ENCODE data around the gene GRPEL1.
"Not testable (repeated sequence)": the region's sequence is repeated elsewhere in the genome, so short reads cannot be mapped to it uniquely, and the experiment has no call there.

Gene GRPEL1

DNA sequence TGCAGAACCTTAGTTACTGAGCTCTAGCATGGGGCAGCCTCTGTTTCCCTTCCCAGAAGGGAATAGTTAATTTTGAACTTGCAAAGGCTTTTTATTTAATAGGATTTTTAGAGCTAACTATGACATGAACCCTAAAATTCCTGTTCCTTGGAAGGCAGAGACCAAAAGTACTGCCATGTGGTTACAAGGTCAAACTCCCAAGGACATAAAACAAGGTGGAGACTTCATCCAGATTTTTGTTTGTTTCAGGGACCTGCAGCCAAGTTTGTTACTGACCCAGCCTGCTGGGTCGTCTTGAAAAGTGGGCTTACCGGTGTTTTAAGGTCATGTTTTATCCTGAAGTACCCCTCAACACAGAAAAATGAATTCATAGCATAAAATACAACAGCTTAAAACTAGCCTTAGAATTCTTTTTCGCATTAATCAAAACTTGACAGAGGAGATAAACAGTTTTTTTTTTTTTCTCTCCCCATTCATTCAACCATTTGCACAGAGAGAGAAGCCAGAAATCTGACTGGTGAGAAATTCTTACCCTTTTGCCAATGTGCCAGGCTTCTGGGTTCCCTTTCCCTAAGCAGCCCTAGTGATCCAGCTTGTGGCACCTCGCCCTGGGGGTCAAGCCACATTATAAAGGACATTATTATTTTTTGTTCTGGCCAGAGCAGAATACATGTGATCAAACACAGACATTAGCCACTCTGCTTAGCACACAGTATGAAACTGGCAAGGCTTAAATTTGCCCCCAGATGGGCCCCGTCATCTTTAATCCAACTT, 21.5 kb upstream of the GRPEL1 start:
- no peak for DNase-seq

DNA sequence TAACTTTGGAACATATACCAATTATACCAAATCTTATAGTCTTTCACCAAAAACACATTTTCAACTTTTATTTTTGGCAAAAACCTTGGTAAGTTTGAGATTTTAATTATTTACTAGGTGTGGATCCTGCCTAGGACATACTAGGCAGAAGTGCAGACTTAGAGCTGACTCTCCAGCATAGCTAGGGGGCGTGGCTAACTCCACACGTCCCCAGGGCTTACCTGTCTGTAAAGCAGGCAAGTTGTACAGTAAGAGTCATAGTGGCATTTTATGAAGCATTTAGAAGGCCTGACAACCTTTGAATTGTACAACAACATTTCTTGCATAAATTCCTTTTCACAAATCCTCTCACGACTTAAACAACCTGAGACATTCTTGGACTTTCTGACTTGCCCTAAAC, 19.2 kb upstream of the GRPEL1 start:
- DNase-seq = no peak

DNA sequence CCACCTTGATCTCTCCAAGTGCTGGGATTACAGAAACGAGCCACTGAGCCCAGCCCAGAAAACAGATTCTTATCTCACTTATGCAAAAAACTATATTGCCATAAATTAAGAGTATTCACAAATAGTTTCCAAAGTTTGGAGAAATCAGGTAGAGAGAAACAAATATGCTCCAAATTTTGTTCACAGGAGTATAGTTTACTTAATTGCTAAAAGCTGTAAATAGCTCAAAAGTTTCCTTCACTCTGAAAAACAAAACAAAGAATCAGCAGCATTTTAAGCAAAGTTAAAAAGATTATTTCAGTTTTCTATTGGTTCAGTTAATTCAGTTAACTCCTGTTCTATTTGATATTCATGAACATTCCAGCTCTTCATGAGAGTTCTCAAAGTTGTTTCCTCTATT, 18.5 kb upstream of the GRPEL1 start:
- DNase-seq = no peak

DNA sequence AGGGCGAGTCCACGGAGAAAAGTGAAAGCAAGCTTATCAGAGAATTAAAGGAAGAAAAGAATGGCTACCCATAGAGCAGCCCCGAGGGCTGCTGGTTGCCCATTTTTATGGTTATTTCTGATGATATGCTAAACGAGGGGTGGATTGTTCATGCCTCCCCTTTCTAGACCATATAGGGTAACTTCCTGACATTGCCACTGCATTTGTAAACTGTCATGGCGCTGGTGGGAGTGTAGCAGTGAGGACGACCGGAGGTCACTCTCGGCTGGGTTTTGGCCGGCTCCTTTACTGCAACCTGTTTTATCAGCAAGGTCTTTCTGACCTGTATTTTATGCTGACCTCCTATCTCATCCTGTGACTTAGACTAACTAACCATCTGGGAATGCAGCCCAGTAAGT, 16.7 kb upstream of the GRPEL1 start:
- not testable (repeated sequence) for DNase-seq

DNA sequence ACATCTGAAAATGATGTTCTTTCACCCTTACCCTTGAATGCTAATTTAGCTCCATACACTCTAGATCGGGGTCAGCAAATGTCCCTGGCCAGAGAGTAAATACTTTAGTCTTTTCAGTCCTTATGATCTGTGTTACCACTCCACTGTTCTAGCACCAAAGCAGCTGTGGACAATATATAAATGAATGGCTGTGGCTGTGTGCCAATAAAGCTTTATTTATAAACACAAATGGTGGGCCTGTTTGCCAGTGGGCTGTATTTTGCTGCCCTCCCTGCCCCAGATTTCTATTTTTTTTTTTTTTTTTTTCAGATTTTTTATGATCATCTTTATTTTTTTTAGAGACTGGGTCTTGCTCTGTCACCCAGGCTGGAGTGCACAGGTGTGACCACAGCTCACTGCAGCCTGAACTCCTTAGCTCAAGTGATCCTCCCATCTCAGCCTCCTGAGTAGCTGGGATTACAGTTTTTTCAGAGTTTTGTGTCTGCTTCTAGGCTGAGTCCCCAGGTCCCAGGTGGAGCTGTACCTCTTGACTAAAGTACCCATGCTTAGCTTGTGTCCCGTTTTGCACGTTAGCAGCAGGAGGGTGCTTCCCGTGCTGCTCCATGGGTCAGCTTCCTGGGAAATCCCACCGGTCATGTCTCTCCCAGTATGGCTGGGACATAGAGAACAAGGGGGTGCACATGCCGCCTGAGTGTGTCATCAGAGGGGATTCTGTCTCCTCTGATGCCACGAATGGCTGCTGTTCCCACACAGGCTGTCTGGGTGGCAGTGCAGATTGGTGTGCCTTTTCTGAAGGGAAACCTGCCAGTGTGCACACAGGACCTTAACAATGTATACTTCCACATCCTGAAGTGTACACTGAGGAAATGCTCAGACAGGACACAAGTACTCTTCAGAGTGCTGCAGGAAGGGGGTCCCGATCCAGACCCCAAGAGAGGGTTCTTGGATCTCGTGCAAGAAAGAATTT, 16.0 kb upstream of the GRPEL1 start:
- no peak for DNase-seq

DNA sequence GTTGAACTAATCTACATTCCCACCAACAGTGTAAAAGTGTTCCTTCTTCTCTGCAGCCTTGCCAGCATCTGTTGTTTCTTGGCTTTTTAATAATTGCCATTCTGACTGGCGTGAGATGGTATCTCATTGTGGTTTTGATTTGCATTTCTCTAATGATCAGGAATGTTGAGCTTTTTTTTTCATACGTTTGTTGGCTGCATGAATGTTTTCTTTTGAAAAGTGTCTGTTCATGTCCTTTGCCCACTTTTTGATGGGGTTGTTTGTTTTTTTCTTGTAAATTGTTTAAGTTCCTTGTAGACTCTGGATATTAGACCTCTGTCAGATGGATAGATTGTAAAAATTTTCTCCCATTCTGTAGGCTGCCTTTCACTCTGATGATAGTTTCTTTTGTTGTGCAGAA, 12.0 kb upstream of the GRPEL1 start:
- not testable (repeated sequence) for DNase-seq

DNA sequence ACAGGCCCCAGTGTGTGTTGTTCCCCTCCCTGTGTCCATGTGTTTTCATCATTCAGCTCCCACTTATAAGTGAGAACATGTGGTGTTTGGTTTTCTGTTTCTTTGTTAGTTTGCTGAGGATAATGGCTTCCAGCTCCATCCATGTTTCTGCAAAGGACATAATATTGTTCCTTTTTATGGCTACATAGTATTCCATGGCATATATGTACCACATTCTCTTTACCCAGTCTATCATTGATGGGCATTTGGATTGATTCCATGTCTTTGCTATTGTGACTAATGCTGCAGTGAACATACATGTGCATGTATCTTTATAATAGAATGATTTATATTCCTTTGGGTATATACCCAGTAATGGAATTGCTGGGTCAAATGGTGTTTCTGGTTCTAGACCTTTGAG, 11.6 kb upstream of the GRPEL1 start:
- DNase-seq = not testable (repeated sequence)

DNA sequence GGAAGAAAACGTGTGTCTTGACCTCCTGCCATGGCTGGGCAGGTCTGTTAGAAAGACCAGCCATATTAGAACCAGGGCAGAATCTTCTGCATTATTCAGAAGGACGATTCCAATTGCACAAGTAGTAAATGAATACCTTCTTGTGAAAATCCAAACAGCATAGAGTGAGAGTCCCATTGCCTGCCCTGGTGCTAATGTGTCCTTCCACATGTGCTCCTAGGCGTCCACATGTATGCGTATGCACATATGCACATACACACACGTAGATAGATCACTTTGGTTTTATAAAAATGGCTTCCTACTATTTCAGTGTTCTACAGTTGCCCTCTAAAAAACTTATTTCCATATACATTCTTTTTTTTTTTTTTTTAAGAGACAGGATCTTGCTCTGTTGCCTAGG, 10.2 kb upstream of the GRPEL1 start:
- no peak for DNase-seq

DNA sequence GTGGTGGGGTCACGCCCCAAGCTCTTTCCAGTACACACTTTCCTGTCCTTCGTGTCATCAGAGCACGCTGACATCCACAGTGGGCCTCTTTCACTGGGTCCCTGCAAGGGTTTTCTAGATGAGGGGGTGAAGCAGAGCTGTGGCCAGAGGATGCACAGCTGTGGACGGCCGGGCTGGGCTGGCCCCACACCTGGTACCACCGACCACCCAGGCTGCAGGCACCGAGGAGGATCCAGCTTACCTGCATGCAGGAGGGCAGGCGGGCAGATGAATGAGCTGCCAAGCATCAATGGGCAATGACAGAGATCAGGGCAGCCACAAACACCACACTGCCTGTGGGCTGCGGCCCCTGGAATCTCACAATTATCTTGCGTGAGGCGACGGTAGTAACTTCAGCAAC, 9.5 kb upstream of the GRPEL1 start:
- DNase-seq = no peak

DNA sequence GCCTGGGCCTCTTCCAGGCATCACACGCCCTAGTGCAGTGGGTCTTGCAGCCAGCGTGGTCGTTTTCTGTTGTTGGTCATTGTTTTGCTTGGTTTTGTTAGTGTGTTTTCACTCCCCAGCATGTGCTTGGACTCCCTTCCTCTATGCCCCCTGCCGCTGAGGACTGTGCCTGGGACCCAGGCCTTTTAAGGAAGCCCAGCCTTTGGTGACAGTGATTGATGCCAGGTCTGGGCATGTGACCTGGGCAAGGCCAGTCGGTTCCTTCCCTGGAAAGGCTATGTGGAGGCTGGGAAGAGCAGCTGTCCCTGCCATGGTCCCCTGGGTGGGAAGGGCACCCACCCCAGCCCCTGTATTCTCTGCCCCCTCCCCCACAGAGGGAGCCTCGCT, 8.8 kb upstream of the GRPEL1 start:
- DNase-seq = no peak

DNA sequence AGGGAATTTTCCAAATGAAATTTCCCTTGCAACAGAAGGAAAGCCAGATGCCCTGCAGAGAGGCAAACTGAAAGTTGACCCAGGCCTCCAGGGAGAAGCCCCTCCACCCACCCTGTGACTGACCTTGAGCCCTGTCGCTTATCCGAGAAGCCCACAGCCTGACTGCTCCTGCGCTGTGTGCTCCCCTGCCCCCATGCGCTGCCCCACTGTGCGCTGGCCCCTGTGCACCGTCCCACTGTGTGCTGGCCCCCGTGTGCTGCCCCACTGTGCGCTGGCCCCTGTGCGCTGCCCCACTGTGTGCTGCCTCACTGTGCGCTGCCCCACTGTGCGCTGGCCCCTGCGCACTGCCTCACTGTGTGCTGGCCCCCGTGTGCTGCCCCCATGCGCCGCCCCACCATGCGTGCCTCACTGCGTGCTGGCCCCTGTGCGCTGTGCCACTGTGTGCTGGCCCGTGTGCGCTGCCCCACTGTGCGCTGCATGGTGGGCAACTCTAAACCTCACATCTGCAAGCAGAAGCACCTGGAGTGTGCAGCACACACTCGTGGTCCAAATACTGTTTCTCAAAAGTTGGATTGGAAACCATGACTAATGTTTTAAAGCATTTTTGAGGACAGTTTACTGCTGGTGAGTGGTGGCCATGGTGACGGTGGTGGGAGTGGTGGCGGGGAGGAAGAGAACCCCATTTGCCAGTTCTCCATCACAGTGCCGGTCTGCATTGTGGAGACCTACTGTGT, 8.3 kb upstream of the GRPEL1 start:
- no peak for DNase-seq

DNA sequence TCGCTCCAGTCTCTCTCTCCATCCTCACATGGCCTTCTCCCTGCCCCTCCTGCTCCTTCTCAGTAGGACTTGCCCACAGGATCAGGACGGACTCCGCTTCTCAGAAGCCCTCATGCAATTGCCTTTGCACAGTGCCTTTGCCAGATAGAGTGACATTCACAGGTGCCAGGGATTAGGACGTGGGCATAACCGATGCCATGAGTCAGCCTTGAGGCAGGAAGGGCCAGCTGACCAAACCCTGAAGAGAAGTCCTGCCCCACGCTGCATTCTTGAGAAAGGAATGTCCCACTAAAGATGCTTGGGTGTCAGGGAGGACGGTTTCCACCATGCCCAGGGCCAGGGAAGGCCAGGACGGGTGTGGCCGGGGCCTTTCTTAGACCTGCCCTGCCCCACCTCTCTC, 6.6 kb upstream of the GRPEL1 start:
- no peak for DNase-seq

DNA sequence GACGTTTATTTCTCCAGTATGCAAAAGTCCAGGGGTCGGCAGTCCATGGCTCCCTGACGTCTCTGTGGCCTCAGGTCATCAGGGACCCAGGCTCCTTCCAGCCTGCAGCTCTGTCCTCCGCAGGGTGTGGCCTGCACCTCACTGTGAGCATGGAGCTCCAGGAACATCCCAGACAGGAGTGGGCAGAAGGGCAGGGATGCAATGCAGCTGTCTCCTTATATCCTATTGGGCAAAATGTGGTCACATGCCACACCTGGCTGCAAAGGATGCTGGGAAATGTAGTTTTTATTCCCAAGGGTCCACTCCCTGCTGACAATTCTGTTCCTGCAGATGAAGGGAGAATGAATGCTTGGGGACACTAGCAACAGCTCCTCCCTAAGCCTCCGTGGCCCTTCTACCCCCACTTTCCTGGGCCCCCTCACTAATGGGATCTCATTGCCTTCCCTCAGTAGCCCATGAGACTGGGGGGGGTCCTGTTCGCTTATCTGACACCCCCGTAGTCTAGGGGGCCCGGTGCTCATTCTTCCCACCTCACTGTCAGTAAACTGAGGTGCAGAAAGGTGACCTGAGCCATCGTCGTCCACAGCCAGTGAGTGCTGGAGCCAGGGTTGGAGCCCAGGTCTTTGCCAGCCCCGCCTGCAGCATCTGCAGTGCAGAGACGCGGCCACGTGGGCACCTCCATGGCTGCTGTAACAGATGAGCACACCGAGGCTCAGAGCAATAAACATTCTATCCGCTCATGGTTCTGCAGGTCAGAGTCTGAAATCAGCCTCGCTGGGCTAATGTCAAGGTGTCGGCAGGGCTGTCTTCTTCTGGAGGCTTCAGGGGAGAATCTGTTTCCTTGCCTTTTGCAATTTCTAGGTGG, 5.9 kb upstream of the GRPEL1 start:
- no peak for DNase-seq

DNA sequence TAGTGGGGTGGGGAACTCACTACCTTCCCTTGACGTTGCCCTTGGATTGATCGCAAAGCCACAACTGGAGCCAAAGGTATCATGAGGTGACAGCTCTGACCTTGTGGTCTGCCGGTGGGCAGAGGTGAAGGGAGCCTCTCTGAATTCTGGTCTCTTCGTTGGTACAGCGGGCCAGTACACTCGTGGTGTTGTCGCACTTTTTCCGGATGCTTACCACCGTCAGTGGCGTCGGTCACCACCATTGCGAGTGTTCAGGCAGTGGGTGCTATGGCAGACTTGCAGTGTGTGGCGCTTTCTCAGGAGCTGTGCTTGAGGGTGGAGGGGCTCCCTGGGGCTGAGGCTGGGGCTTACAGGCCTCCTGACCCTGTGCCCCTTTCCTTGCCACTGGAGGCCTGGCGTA, 5.2 kb upstream of the GRPEL1 start:
- no peak for DNase-seq

DNA sequence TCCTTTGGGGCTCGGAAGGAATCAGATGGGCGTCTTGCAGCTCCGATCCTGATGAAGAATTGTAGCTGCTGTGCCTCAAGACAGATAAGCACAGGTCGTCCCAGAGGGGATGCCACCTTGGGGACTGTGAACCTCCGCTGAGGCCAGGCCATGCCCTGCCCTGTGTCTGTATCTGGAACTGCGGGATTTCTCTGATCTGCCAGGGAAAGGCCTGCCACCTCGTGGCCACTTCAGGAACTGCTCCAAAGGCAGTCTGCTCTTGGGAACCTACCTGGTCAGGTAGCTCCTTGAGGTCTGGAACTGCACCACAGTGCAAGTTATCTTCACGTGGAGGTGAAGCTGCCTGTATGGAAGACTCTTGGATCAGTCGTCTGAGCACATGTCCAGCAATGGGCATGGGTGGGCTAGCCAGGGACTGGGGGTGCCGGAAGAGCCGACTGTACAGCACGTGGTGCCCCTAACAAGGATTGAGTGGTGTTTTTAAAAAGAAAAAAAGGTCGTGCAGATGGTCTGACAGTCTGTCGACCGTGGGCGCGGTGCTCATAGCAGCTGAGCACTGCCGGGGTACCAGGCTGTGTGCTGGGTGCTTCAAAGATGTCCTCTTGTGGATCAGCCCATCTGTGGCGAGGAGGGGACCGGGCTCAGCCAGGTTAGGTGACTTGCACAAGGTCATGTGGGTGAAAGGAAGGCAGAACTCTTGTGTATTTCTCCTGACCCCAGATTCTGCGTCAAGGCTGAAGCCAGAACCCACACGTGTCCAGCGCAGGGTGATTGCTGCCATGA, 3.1 kb upstream of the GRPEL1 start:
- DNase-seq = peak; percentile 94

DNA sequence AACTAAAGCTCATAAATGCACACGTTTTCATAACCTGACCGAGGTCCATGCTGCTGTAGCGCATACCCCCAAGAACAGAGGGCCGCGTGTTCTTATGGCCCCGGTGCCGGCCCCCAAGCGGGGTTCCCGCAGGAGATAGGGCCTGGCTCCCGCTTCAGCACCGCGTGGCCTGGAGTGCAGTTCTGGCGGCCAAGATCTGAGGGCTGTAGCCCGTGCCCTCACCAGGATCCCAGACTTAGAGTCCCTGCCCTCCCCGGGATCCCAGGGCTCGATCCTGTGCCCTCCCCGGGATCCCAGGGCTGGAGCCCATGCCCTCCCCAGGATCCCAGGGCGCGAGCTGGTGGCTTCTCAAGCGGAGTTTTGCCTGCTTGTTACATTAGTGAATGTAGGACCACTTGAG, 1.0 kb upstream of the GRPEL1 start:
- DNase-seq = no peak

DNA sequence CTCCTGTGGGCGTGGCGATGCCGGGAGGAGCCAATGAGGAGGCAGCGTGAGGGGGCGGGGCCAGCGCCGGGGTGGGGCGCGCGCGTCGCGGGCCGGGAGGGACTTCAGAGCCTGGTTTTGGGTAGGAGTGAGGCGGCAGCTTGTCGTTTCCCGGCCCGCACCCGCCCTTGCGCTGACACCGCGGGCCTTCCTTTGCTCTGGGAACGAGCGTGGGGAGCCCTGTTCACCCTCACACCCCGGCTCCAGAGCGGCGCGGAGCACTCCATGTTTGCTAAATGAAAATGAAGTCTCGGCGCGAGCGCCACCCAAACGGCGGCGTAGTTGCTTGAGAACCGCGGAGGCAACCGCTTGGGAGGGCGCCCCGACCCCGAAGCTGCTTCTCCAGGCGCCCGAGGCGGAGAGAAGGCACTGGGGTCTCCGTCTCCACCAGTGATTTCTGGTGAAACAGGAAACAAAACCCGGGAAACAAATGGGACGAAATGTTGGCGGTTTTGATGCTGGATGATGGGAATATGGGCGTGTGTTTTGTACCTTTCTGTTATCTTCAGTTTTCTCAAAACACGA, 497 bp upstream of the GRPEL1 start:
- peak; percentile 100 for DNase-seq

DNA sequence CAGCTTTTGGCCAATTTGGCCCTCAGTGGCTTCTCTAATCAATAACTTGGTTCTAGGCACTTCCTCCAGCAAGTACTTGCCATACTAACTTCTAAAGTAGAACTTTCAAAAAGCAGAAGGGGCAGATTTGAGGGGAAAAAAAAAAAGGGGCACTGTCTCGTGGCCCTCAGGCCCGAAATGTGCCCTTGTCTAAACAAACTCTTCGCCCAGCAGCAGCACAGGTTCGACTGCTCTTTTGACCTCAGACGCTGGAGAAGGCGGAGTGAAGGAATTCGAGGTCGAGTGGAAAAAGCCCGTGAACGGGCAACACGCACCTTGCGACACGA, 775 bp downstream of the GRPEL1 start:
- DNase-seq = no peak

DNA sequence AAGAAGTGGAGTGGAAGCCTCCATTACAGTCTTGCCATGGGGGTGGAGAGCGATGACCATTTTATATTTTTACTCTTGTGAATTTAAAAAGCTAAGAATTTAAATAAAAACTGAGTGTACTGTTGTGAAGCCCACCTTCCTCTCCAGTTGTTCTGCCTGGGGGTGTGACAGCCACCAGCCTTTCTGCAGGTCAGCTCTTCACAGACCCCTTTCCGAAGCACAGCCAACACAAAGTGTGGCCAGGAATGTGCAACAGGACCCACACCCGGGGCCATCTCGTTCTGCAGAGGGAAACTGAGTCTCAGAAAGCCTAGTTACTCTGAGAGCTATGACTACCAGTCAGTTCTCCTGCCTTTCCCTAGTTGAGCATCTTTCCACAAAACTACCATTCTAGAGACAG, 1.4 kb downstream of the GRPEL1 start:
- DNase-seq = peak; percentile 52

DNA sequence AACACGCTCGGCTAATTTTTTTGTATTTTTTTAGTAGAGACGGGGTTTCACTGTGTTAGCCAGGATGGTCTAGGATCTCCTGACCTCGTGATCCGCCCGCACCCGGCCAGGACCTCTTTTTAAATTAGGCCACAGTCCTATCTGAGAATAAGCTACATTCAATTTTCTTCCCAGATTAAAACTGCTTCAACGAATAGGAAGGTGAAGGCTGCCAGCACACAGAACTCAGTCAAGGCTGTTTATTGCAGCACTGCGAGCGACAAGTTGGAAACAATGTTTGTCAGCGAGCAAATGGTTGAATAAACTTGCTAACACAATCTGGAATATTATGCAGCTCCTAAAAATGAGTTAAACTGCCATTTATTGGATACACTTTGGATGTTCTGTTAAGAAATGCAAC, 1.9 kb downstream of the GRPEL1 start:
- DNase-seq = no peak

DNA sequence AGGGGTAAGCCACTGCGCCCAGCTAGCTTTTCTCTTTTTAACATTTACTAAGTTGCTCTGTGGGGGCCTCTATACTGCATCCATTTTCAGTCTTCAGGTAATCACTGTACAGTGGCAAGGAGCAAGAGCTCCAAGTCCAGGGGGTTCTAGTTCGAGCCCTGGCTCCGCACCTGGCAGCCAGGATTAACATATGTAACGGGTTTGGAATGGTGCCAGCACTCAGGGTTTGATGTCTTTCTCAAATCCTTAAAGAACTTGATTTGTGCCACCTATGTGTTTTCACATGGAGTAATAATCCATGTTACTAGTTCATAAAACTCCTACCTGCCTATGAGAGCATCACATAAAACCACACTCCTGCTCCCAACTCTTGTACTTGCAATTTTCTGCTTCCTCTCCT, 4.5 kb downstream of the GRPEL1 start:
- no peak for DNase-seq

DNA sequence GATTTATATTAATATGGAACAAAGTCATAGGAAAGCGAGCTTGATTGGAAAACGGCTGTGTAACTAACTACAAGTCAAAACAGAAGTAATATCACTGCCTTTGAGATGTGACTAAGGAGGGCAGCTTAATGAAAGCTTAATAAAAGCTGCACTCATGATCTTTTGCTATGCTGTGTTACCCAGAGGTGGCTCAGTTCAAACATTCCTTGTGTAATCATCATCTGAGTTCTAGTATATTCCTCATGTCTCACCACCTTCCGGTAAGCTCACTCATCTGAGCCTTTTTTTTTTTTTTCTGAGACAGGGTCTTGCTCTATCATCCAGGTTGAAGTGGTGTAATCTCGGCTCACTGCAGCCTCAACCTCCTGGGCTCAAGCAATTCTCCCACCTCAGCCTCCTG, 5.0 kb downstream of the GRPEL1 start:
- no peak for DNase-seq

Data from activated CD8-positive, alpha-beta memory T cell treated with anti-CD3 and anti-CD28 coated beads, Interleukin-2, amount 50 U/mL, for 48 hours (primary cell).